Fibroblast of villous mesenchyme (primary cell): ENCODE results near the gene WDFY4. TPM values are rescaled to one million over a fixed set of nuclear protein-coding genes. Genes with fewer than 3 reads are reported as not detected.

Experiments
- DNase-seq: peaks from one replicate; pipeline ENCODE4 v3.0.0-alpha.2; 2010; ENCODE audit warnings: low read depth
- H3K4me3 ChIP-seq: 2 replicates; pipeline ENCODE4 v1.5.1; 2011; ENCODE audit warnings: low read depth, mild to moderate bottlenecking, low read length
- total RNA-seq: library from RNA; depleted of rRNA; stranded (reverse); fragments of >200 nt; gene quantifications from 2 replicates; pipeline ENCODE4 v1.2.3, GENCODE V29; 2012
- TF ChIP-seq, protein P1 (sequence below): IDR thresholded peaks from 2 replicates; pipeline ENCODE4 v1.5.1; 2012; ENCODE audit warnings: low read depth, mild to moderate bottlenecking, low read length; ENCODE audit not compliant: insufficient read depth

The WDFY4 gene
- total RNA-seq, 1 donor, result not detected

DNA sequence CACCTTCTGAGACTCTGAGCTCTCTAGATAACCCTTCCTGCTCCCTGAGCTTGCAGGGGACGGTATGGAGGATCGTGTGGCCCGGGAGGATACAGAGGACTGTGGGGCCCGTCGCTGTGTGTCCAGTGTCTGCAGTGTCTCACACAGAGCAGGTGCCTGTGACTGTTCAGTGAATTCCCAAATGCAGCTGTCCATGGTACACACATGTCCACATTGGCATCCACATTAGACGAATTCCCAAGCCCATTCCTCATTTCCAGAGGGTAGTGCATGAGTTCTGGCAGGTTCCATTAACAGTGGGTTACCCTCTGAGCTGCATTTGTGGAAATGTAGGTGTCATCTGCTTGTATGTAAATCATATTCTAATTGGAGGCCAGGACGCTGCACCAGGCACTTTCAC, 39.5 kb downstream of the WDFY4 start:
- TF ChIP-seq, protein P1, sequence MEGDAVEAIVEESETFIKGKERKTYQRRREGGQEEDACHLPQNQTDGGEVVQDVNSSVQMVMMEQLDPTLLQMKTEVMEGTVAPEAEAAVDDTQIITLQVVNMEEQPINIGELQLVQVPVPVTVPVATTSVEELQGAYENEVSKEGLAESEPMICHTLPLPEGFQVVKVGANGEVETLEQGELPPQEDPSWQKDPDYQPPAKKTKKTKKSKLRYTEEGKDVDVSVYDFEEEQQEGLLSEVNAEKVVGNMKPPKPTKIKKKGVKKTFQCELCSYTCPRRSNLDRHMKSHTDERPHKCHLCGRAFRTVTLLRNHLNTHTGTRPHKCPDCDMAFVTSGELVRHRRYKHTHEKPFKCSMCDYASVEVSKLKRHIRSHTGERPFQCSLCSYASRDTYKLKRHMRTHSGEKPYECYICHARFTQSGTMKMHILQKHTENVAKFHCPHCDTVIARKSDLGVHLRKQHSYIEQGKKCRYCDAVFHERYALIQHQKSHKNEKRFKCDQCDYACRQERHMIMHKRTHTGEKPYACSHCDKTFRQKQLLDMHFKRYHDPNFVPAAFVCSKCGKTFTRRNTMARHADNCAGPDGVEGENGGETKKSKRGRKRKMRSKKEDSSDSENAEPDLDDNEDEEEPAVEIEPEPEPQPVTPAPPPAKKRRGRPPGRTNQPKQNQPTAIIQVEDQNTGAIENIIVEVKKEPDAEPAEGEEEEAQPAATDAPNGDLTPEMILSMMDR, result no peak
- no peak overlapping the region for H3K4me3 ChIP-seq
- no peak for DNase-seq

DNA sequence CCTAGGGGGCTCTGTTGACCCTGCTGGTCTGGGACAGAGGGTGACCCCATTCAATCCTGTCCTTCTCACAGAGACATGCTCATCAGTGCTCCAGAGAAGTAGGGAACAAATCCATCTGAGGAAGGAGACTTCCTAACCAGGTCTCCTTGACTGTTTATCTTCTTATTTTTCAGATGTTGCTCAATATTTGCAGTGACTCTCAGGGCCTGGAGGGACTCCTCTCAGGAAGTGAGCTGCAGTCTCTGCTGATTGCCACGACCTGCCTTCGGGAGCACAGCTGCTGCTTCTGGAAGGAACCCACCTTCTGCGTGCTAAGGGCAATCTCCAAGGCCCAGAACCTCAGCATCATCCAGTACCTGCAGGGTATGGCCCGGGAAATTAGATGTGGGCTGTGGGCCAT, 41.0 kb downstream of the WDFY4 start:
- H3K4me3 ChIP-seq, result no peak overlapping the region
- TF ChIP-seq, protein P1, result no peak
- no peak for DNase-seq

DNA sequence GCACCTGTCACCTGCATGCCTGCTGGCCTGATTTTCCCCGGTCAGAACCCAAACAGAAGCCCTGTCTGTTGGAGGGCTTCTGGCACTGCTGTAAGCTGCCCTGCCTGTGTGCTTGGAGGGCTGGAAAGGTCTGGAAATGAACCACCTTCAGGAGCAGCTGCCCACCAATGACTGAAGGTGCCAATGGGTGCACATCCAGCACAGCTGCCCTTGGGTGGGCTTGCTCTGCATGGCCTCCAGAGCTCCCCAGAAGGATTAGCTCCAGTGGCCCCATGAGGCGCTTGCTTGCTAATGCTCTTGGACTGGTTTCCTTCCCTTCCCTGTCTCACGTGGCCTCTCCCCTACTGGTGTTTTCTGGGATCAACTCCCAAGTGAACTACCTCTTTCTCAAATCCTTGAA, 43.2 kb downstream of the WDFY4 start:
- DNase-seq, result no peak
- TF ChIP-seq, protein P1, result no peak
- no peak overlapping the region for H3K4me3 ChIP-seq

DNA sequence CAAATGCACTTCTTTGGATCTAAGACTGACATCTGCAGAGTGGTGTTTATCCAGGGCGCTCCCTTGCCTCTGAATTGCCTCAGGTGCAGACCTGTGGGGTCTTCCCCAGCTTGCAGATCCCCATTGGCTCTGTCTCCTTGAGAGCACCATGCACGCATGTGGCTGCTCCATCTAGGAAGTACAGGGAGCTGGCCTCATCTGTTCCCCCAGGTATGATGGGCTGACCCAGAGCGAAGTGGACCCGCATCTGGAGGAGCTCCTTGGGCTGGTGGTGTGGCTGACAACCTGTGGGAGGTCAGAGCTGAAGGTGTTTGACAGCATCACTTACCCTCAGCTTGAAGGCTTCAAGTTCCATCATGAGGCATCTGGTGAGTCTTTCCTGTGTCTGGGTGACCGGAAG, 44.5 kb downstream of the WDFY4 start:
- H3K4me3 ChIP-seq, result no peak overlapping the region
- TF ChIP-seq, protein P1, result no peak
- no peak for DNase-seq

DNA sequence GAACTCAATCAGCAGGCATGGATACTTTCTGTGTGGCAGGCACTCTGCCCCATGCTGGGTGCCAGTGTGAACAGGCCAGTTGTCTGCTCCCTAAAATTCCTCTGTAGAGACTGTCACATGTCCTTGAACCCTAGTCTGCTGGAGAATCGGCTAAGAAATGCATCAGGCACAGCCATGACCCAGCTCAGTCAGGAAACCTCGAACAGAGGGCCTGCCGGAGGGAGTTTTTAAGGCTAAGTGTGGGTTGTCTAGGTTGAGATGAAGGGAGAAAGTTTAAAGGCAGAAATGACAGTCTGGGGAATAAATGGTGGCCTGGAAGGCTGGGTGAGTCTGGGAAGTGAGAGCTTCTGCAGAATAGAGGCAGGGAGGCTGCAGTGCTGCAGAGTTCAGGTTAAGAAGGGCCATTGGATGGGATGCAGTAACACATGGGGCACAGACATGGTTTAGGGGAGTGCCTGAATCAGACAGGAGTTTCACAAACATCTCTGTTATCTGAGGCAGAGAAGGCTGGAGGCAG, 45.3 kb downstream of the WDFY4 start:
- no peak for DNase-seq
- TF ChIP-seq, protein P1, result no peak
- no peak overlapping the region for H3K4me3 ChIP-seq

DNA sequence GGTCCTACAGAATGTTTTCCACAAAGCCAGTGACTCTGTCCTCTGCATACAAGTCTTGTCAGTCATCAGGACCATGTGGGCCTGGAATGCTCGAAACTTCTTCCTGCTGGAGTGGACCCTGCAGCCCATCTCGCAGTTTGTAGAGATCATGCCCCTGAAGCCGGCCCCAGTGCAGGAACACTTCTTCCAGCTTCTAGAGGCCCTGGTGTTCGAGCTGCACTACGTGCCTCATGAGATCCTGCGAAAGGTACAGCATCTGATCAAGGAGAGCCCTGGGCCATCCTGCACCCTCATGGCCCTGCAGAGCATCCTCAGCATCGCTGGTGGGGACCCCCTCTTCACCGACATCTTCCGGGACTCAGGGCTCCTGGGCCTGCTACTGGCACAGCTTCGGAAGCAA, 46.5 kb downstream of the WDFY4 start:
- TF ChIP-seq, protein P1, result no peak
- no peak for DNase-seq
- no peak overlapping the region for H3K4me3 ChIP-seq

DNA sequence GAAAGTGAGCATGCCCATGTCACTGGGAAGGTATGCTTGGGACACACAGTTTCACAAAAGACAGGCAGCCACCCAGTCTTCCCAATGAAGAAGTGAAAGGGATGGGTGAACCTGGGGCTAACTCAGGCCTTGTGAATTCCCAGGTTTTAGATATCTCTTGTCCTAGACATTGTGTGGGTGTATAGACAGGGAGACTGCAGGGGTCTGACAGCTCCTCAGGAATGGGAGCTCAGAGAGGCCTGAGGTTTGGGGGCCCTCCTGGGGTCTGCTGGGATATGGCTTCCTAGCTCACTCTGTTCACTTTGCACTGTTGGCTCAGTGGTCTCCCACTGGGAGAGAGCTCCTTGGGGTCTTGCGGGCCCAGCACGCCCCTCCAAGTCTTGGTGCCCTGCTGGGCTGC, 47.0 kb downstream of the WDFY4 start:
- DNase-seq, result no peak
- no peak overlapping the region for H3K4me3 ChIP-seq
- TF ChIP-seq, protein P1, result no peak
